WTC11 (cell line): ENCODE measurements around the gene OR2A14.

Experiments used
- FOXJ3 ChIP-seq: sonication (generic); formaldehyde crosslinking; IDR thresholded peaks from 2 replicates; pipeline ENCODE4 v1.9.0; 2021; ENCODE audit warnings: missing genetic modification reagents, mild to moderate bottlenecking, borderline replicate concordance
- IRF2 ChIP-seq: sonication (generic); formaldehyde crosslinking; IDR thresholded peaks from 2 replicates; pipeline ENCODE4 v1.8.0; 2022; ENCODE audit warnings: low read depth, missing genetic modification reagents, borderline replicate concordance
- JUN ChIP-seq: sonication (generic); formaldehyde crosslinking; IDR thresholded peaks from 2 replicates; pipeline ENCODE4 v1.8.0; 2023; ENCODE audit warnings: mild to moderate bottlenecking, missing genetic modification reagents
- PRRX2 ChIP-seq: fragments of 250-450 bp; sonication (Bioruptor Pico); IDR thresholded peaks from 2 replicates; pipeline ENCODE4 v1.8.0; 2021; ENCODE audit warnings: mild to moderate bottlenecking
- SOX15 ChIP-seq: fragments of 250-450 bp; sonication (Bioruptor Pico); IDR thresholded peaks from 2 replicates; pipeline ENCODE4 v1.9.0; 2021; ENCODE audit warnings: mild to moderate bottlenecking
- TF ChIP-seq, protein P1 (sequence below): fragments of 200-600 bp; IDR thresholded peaks from 2 replicates; pipeline ENCODE4 v1.8.0; 2022; ENCODE audit warnings: antibody characterized with exemption
- TF ChIP-seq, protein P2 (sequence below): sonication (generic); formaldehyde crosslinking; IDR thresholded peaks from 2 replicates; pipeline ENCODE4 v1.8.0; 2022; ENCODE audit warnings: mild to moderate bottlenecking, missing genetic modification reagents
- TF ChIP-seq, protein P3 (sequence below): sonication (generic); formaldehyde crosslinking; IDR thresholded peaks from 2 replicates; pipeline ENCODE4 v1.8.1; 2023; ENCODE audit warnings: mild to moderate bottlenecking, missing genetic modification reagents, moderate library complexity

DNA sequence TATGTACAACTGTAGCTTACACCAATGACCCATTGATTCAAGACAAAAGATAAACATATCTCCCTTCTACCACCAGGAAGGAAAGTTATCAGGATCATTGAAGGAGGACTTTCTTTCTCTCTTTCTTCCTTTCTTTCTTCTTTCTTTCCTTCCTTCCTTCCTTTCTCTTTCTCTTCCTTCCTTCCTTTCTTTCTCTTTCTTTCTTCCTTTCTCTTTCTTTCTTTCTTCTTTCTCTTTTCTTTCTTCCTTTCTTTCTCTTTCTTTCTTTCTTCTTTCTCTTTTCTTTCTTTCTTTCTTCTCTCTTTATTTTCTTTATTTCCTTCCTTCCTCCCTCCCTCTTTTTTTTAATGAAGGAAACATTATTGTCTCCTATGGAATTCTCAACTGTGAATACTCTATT is 24.2 kb upstream of the OR2A14 start:
- TF ChIP-seq PRRX2 (CRISPR knock-in tag) (no peak), SOX15 (CRISPR knock-in tag) (no peak), FOXJ3 (CRISPR knock-in tag) (no peak), JUN (CRISPR knock-in tag) (no peak), IRF2 (no peak)
- TF ChIP-seq, protein P1, sequence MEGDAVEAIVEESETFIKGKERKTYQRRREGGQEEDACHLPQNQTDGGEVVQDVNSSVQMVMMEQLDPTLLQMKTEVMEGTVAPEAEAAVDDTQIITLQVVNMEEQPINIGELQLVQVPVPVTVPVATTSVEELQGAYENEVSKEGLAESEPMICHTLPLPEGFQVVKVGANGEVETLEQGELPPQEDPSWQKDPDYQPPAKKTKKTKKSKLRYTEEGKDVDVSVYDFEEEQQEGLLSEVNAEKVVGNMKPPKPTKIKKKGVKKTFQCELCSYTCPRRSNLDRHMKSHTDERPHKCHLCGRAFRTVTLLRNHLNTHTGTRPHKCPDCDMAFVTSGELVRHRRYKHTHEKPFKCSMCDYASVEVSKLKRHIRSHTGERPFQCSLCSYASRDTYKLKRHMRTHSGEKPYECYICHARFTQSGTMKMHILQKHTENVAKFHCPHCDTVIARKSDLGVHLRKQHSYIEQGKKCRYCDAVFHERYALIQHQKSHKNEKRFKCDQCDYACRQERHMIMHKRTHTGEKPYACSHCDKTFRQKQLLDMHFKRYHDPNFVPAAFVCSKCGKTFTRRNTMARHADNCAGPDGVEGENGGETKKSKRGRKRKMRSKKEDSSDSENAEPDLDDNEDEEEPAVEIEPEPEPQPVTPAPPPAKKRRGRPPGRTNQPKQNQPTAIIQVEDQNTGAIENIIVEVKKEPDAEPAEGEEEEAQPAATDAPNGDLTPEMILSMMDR = no peak
- TF ChIP-seq, protein P2, sequence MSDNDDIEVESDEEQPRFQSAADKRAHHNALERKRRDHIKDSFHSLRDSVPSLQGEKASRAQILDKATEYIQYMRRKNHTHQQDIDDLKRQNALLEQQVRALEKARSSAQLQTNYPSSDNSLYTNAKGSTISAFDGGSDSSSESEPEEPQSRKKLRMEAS (CRISPR knock-in tag) = no peak
- TF ChIP-seq, protein P3, sequence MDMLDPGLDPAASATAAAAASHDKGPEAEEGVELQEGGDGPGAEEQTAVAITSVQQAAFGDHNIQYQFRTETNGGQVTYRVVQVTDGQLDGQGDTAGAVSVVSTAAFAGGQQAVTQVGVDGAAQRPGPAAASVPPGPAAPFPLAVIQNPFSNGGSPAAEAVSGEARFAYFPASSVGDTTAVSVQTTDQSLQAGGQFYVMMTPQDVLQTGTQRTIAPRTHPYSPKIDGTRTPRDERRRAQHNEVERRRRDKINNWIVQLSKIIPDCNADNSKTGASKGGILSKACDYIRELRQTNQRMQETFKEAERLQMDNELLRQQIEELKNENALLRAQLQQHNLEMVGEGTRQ (CRISPR knock-in tag) = no peak
